NCI-H1694 (cell line): Measurements from ENCODE around the gene SAMD13.

Experiments
- DNase-seq: peaks from one replicate; lab custom pipeline; 2025; lab: John Stamatoyannopoulos, UW

SAMD13 gene

GRCh38 chr1:84345220-84345619, 43.7 kb downstream of the SAMD13 start:
- no peak for DNase-seq

- no peak for DNase-seq
These were observed 45.9 kb downstream of the SAMD13 start for GRCh38 chr1:84347271-84347931.

GRCh38 chr1:84347932-84348555, 46.5 kb downstream of the SAMD13 start:
- DNase-seq = no peak

GRCh38 chr1:84348759-84349158, 47.3 kb downstream of the SAMD13 start:
- DNase-seq = no peak

- no peak for DNase-seq
These were observed 48.6 kb downstream of the SAMD13 start for GRCh38 chr1:84350104-84350503.

GRCh38 chr1:84350550-84350949, 49.0 kb downstream of the SAMD13 start:
- no peak for DNase-seq

GRCh38 chr1:84352298-84353106, 51.0 kb downstream of the SAMD13 start:
- DNase-seq = no peak

- DNase-seq = no peak
These were observed 52.2 kb downstream of the SAMD13 start for GRCh38 chr1:84353695-84354094.

- DNase-seq = no peak
These were observed 54.0 kb downstream of the SAMD13 start for GRCh38 chr1:84355556-84355955.

- no peak for DNase-seq
These were observed 55.4 kb downstream of the SAMD13 start for GRCh38 chr1:84356881-84357280.

- DNase-seq = no peak
These were observed 57.2 kb downstream of the SAMD13 start for GRCh38 chr1:84358695-84359094.

- DNase-seq = no peak
These were observed 58.8 kb downstream of the SAMD13 start for GRCh38 chr1:84360316-84360715.

- no peak for DNase-seq
These were observed 60.3 kb downstream of the SAMD13 start for GRCh38 chr1:84361796-84362195.

GRCh38 chr1:84363019-84363418, 61.5 kb downstream of the SAMD13 start:
- no peak for DNase-seq

GRCh38 chr1:84363622-84364021, 62.1 kb downstream of the SAMD13 start:
- DNase-seq = no peak

GRCh38 chr1:84365225-84366221, 64.0 kb downstream of the SAMD13 start:
- no peak for DNase-seq

GRCh38 chr1:84366786-84367185, 65.3 kb downstream of the SAMD13 start:
- no peak for DNase-seq

GRCh38 chr1:84367219-84367618, 65.7 kb downstream of the SAMD13 start:
- no peak for DNase-seq

GRCh38 chr1:84368441-84368840, 66.9 kb downstream of the SAMD13 start:
- DNase-seq = no peak

GRCh38 chr1:84370266-84370665, 68.8 kb downstream of the SAMD13 start:
- no peak for DNase-seq

- DNase-seq = no peak
These were observed 69.4 kb downstream of the SAMD13 start for GRCh38 chr1:84370831-84371394.
